ENCODE data around the gene SLC30A2. TPM values are rescaled to one million over a fixed set of nuclear protein-coding genes. Genes with fewer than 3 reads are reported as not detected.

SLC30A2 gene
- total and polyA plus RNA-seq, 4 experiments from 2014 or later, result not detected

DNA sequence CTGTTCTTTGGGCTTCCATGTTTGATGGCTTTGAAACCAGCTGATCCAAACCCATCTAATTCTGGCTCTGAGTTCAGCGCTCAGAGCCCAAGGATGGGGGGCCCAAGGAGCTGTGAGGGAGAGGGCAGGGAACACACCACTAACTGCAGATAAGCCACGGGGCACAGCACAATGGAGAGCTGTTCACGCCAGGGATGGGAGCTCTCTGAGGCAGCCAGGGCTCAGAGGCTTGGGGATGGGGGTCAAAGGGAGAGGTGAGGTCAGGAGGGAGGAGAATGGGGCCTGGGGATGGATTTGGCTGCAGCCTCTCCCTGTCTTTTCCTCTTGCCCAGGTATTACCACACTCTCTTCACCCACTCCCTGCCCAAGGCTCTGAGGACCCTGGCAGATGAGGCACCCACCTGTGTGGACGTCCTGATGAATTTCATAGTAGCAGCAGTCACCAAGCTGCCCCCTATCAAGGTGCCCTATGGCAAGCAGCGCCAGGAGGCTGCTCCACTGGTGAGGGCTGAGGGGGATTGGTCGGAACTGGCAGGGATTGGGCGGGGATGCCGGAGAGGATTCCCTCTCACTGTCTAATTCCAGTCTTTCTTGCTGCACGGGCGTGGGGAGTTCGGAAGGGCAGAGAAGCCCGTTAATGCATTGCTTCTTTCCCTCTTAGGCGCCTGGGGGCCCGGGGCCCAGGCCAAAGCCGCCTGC lies 11.3 kb downstream of the SLC30A2 start:
- H3K36me3 ChIP-seq (ENCODE audit: insufficient read depth, low read length), result no peaks in the 10 kb centered on the region
- peak overlapping the region; percentile 94 to 99 (median 95) for H3K4me3 Mint-ChIP-seq
- H3K4me1 ChIP-seq (ENCODE audit: insufficient read depth, low read length), result peaks cover 15% of the 10 kb centered on the region
- ChIA-PET POLR2A (ENCODE audit: partially characterized antibody) (interaction anchor here (1.2 kb wide), 1 partner anchor 15 kb away, joined by 4 read pairs; no protein-coding TSS in a partner anchor), CTCF (ENCODE audit: partially characterized antibody) (interaction anchor here (0.7 to 3.2 kb wide), 10 partner anchors 8 to 148 kb away, joined by 3 to 18 read pairs (median 4); partner anchors contain the start of gene ZNF593)
- peaks cover 0 to 7% of the 10 kb centered on the region in 2 donors for H3K36me3 Mint-ChIP-seq
- H3K27ac ChIP-seq (ENCODE audit: low read depth, low read length), result peak overlapping the region; percentile 77
- H3K27ac Mint-ChIP-seq, result peak overlapping the region in 6 of 7 donors; percentile 42 to 96 (median 68)
- DNase-seq, result no peak
- H3K9me3 Mint-ChIP-seq, result no peaks in the 10 kb centered on the region
- intact Hi-C loops (cut with micrococcal nuclease), result loop anchor here (1.0 to 5.0 kb wide), 5 partner anchors 36 to 198 kb away; partner anchors contain the start of genes CEP85 and PAFAH2
- H3K27me3 ChIP-seq (ENCODE audit: insufficient read depth, low read length), result no peaks in the 10 kb centered on the region
- peaks cover 1 to 2% of the 10 kb centered on the region in 2 donors for H3K27me3 Mint-ChIP-seq
- peaks cover 2 to 21% (median 11%) of the 10 kb centered on the region in 4 donors for H3K4me1 Mint-ChIP-seq
- H3K9me3 ChIP-seq (ENCODE audit: control insufficient read depth in 1 of 2, low read length in 2 of 2), result no peaks in the 10 kb centered on the region
- H3K4me3 ChIP-seq (ENCODE audit: low read length in 2 of 2), result peak overlapping the region; percentile 48 to 84

DNA sequence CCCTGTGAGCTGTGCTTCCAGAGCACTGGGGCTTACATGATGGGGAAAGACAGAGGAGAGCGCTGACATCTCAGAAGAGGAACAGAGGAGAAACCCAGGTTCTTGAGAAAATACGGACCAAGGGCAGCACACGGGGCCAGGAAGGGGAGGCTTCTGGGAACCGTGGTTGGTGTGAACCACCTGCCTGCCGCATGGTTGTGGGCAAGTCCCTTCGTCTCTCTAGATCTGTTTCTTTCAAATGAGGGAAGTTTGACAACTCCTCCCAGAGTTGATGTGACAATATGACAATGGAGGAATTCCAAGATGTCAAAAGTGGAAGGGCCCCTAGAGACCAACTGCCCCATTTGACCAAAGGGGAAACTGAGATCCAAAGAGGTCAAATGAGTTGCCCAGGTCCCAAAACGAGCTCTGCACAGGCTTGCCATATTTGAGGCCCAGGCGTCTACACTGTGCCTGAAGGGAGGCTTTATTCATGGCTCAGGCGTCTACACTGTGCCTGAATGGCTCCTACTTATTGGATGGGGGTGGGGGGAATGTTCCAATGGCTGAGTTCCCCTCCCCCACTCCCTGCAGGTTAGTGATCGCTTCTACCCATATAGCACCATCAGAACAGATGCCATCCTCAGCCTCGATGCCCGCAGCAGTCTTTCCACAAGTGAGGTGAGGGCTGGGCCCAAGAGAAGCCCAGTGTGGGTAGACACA lies 13.1 kb downstream of the SLC30A2 start:
- Mint-ChIP-seq H3K27ac (no peak overlapping the region), H3K9me3 (no peaks in the 10 kb centered on the region), H3K4me1 (peaks cover 2 to 21% (median 11%) of the 10 kb centered on the region in 4 donors), H3K36me3 (peaks cover 0 to 7% of the 10 kb centered on the region in 2 donors), H3K27me3 (peaks cover 1 to 2% of the 10 kb centered on the region in 2 donors), H3K4me3 (peak overlapping the region in 2 of 8 donors; percentile 10 to 61)
- DNase-seq, result no peak
- Histone ChIP-seq H3K9me3 (ENCODE audit: control insufficient read depth in 1 of 2, low read length in 2 of 2) (no peaks in the 10 kb centered on the region), H3K27me3 (ENCODE audit: insufficient read depth, low read length) (no peaks in the 10 kb centered on the region), H3K36me3 (ENCODE audit: insufficient read depth, low read length) (no peaks in the 10 kb centered on the region), H3K4me3 (ENCODE audit: low read length in 2 of 2) (no peak overlapping the region), H3K27ac (ENCODE audit: low read depth, low read length) (no peak overlapping the region), H3K4me1 (ENCODE audit: insufficient read depth, low read length) (peaks cover 15% of the 10 kb centered on the region)
- intact Hi-C loops (cut with micrococcal nuclease), result no loop called here
- POLR2A ChIA-PET (ENCODE audit: partially characterized antibody), result no interaction called here
- CTCF ChIA-PET (ENCODE audit: partially characterized antibody), result interaction anchor here (1.1 to 1.6 kb wide), 2 partner anchors 128 to 137 kb away, joined by 3 read pairs; partner anchors contain the start of gene ZNF593

DNA sequence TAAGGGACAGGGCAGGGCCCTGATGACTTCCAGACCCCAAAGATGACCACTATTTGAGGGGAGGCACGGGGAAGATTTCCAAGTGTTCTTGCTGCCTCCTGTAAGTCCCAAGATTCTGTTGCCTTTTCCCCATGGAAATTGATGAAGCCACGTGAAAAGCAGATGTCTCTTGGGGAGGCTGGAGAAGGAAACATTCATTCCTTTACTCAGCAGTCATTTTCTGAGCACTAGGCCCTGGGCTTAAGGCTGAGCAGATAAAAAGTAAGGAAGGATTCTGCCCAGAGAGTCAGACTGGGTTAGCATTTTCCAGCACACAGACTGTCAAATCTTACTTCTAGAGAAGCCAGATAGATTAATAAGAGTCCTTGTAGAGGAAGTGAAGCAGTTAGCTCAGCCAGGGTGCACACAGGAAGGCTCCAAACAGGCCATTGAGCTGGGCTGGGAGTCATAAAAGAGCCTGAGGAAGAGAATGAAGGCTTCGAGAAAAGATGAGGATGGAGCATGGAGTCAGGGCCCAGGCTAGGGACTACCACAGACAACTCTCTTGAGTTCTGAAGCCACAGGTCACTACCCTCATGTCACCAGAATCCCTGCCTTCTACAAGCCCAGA lies 14.2 kb downstream of the SLC30A2 start:
- DNase-seq, result no peak
- intact Hi-C loops (cut with micrococcal nuclease), result no loop called here
- ChIA-PET POLR2A (ENCODE audit: partially characterized antibody) (interaction anchor here (0.6 kb wide), 1 partner anchor 422 kb away, joined by 4 read pairs; no protein-coding TSS in a partner anchor), CTCF (ENCODE audit: partially characterized antibody) (no interaction called here)
- peak overlapping the region in 1 of 7 donors; percentile 41 for H3K27ac Mint-ChIP-seq
- no peaks in the 10 kb centered on the region for H3K9me3 Mint-ChIP-seq
- H3K36me3 ChIP-seq (ENCODE audit: insufficient read depth, low read length), result no peaks in the 10 kb centered on the region
- peaks cover 3 to 21% (median 11%) of the 10 kb centered on the region in 4 donors for H3K4me1 Mint-ChIP-seq
- peaks cover 15% of the 10 kb centered on the region for H3K4me1 ChIP-seq (ENCODE audit: insufficient read depth, low read length)
- H3K27me3 ChIP-seq (ENCODE audit: insufficient read depth, low read length), result no peaks in the 10 kb centered on the region
- H3K27me3 Mint-ChIP-seq, result peaks cover 1 to 2% of the 10 kb centered on the region in 2 donors
- no peak overlapping the region for H3K27ac ChIP-seq (ENCODE audit: low read depth, low read length)
- H3K36me3 Mint-ChIP-seq, result peaks cover 0 to 7% of the 10 kb centered on the region in 2 donors
- no peaks in the 10 kb centered on the region for H3K9me3 ChIP-seq (ENCODE audit: control insufficient read depth in 1 of 2, low read length in 2 of 2)
- H3K4me3 Mint-ChIP-seq, result peak overlapping the region in 2 of 8 donors; percentile 15 to 29
- H3K4me3 ChIP-seq (ENCODE audit: low read length in 2 of 2), result no peak overlapping the region

DNA sequence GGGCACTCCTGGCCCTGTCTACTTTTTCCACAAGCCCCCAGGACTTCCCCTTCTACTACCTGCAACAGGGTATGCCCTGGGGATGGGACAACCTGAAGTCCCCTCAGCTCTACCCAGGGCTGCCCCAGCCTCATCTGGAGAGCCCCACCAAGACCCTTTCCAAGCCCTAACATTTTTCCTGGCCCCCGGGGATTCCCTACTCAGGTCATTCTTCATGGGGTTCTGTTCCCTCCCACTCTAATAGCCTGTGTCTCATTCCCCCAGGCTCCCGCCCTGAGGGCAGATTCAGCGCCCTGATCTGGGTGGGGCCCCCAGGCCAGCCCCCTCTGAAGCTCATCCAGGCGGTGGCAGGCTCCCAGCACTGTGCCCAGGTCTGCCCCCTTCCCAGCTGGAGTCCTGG lies 14.7 kb downstream of the SLC30A2 start:
- Mint-ChIP-seq H3K27me3 (peaks cover 1 to 2% of the 10 kb centered on the region in 2 donors), H3K4me3 (no peak overlapping the region), H3K9me3 (no peaks in the 10 kb centered on the region), H3K36me3 (peaks cover 0 to 7% of the 10 kb centered on the region in 2 donors), H3K4me1 (peaks cover 3 to 20% (median 11%) of the 10 kb centered on the region in 4 donors), H3K27ac (no peak overlapping the region)
- intact Hi-C loops (cut with micrococcal nuclease), result no loop called here
- Histone ChIP-seq H3K27me3 (ENCODE audit: insufficient read depth, low read length) (no peaks in the 10 kb centered on the region), H3K4me1 (ENCODE audit: insufficient read depth, low read length) (peaks cover 13% of the 10 kb centered on the region), H3K36me3 (ENCODE audit: insufficient read depth, low read length) (no peaks in the 10 kb centered on the region), H3K27ac (ENCODE audit: low read depth, low read length) (no peak overlapping the region), H3K4me3 (ENCODE audit: low read length in 2 of 2) (no peak overlapping the region), H3K9me3 (ENCODE audit: control insufficient read depth in 1 of 2, low read length in 2 of 2) (no peaks in the 10 kb centered on the region)
- CTCF ChIA-PET (ENCODE audit: partially characterized antibody), result no interaction called here
- POLR2A ChIA-PET (ENCODE audit: partially characterized antibody), result interaction anchor here (0.6 kb wide), 1 partner anchor 422 kb away, joined by 4 read pairs; no protein-coding TSS in a partner anchor
- DNase-seq, result no peak

DNA sequence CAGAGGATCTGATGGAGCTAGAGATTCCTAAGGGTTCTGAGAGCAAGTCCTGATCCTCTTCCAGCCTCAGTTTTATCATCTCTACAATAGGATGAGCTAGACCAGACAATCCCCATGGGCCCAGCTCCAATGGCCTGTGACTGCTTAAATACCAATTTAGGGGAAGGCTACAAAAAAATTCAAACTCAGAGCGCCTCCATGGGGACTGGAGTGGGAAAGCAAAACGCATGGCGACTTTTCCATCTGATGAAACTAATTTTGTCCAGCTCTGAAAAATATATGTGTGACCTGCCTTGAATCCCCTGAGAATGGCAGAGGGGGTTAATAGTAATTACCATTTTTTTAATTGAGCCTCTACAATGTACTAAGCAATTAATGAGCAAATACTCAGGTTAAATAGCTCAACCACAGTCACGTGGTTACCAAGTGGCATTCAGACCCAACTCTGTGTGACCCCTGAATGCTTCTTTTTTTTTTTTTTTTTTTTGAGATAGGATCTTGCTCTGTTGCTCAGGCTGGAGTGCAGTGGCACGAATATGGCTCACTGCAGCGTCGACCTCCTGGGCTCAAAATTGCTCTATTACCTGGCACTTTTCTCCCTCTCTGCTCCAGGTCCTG lies 15.9 kb downstream of the SLC30A2 start:
- Histone ChIP-seq H3K4me3 (ENCODE audit: low read length in 2 of 2) (no peak overlapping the region), H3K27me3 (ENCODE audit: insufficient read depth, low read length) (no peaks in the 10 kb centered on the region), H3K9me3 (ENCODE audit: control insufficient read depth in 1 of 2, low read length in 2 of 2) (no peaks in the 10 kb centered on the region), H3K27ac (ENCODE audit: low read depth, low read length) (no peak overlapping the region), H3K4me1 (ENCODE audit: insufficient read depth, low read length) (peaks cover 7% of the 10 kb centered on the region), H3K36me3 (ENCODE audit: insufficient read depth, low read length) (no peaks in the 10 kb centered on the region)
- no peaks in the 10 kb centered on the region for H3K9me3 Mint-ChIP-seq
- H3K36me3 Mint-ChIP-seq, result peaks cover 0 to 1% of the 10 kb centered on the region in 2 donors
- DNase-seq, result no peak
- intact Hi-C loops (cut with micrococcal nuclease), result no loop called here
- no peak overlapping the region for H3K4me3 Mint-ChIP-seq
- peaks cover 3 to 8% (median 7%) of the 10 kb centered on the region in 4 donors for H3K4me1 Mint-ChIP-seq
- peaks cover 1 to 2% of the 10 kb centered on the region in 2 donors for H3K27me3 Mint-ChIP-seq
- H3K27ac Mint-ChIP-seq, result no peak overlapping the region
- ChIA-PET POLR2A (ENCODE audit: partially characterized antibody) (no interaction called here), CTCF (ENCODE audit: partially characterized antibody) (interaction anchor here (1.4 kb wide), 1 partner anchor 9 kb away, joined by 6 read pairs; no protein-coding TSS in a partner anchor)

DNA sequence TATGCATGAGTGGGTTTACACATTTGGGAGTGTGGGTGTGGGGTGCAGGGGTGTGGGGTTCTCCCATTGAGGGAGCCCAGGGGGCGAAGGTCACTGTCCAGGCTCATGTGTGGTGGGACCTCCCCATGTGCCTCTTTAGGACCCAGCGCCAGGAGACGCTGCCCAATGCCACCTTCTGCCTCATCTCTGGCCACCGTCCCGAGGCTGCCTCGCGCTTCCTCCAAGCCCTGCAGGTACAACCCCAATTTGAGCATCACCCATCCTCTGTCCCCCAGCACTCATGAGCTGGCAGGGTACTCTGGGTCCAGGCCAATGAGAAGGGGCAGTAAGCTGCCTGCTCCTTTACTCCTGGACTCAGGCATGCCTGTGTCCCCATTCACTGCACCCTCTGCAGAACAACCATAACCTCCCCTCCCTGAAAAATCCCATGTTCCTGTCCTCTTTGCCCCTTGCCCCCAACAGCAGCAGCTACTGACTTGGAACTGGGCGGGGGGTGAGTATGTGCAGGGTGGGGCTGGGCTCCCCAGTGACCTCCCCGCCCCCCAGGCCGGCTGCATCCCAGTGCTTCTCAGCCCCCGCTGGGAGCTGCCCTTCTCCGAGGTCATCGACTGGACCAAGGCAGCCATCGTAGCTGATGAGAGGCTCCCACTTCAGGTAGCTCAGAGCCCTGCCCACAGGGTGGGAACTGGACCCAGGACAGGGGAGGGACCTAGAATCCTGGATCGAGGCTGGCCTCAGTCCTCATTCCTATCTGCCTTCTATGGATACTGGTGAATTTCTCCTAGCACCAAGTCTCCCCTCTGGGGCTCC lies 16.7 kb downstream of the SLC30A2 start:
- POLR2A ChIA-PET (ENCODE audit: partially characterized antibody), result no interaction called here
- H3K36me3 Mint-ChIP-seq, result no peaks in the 10 kb centered on the region
- H3K27ac ChIP-seq (ENCODE audit: low read depth, low read length), result no peak overlapping the region
- intact Hi-C loops (cut with micrococcal nuclease), result no loop called here
- H3K4me1 Mint-ChIP-seq, result peaks cover 0 to 1% (median under 1%) of the 10 kb centered on the region in 4 donors
- H3K4me3 ChIP-seq (ENCODE audit: low read length in 2 of 2), result no peak overlapping the region
- CTCF ChIA-PET (ENCODE audit: partially characterized antibody), result interaction anchor here (1.0 to 1.4 kb wide), 2 partner anchors 9 to 30 kb away, joined by 3 to 6 read pairs; no protein-coding TSS in a partner anchor
- H3K27me3 ChIP-seq (ENCODE audit: insufficient read depth, low read length), result no peaks in the 10 kb centered on the region
- no peaks in the 10 kb centered on the region for H3K9me3 Mint-ChIP-seq
- peaks cover 1 to 2% of the 10 kb centered on the region in 2 donors for H3K27me3 Mint-ChIP-seq
- no peak overlapping the region for H3K27ac Mint-ChIP-seq
- no peaks in the 10 kb centered on the region for H3K9me3 ChIP-seq (ENCODE audit: control insufficient read depth in 1 of 2, low read length in 2 of 2)
- H3K36me3 ChIP-seq (ENCODE audit: insufficient read depth, low read length), result no peaks in the 10 kb centered on the region
- no peak overlapping the region for H3K4me3 Mint-ChIP-seq
- DNase-seq, result no peak
- no peaks in the 10 kb centered on the region for H3K4me1 ChIP-seq (ENCODE audit: insufficient read depth, low read length)
